WERI-Rb-1 (cell line): ENCODE data around the gene ADAMTS12.

ENCODE experiments used
- DNase-seq: peaks from one replicate; pipeline ENCODE4 v3.0.0-alpha.2; 2020
- H3K27ac ChIP-seq: fragments of 250-450 bp; sonication (Bioruptor Pico); 2 replicates; pipeline ENCODE4 v1.5.1; 2020; ENCODE audit warnings: mild to moderate bottlenecking, moderate library complexity
- H3K27me3 ChIP-seq: fragments of 250-450 bp; sonication (Bioruptor Pico); 2 replicates; pipeline ENCODE4 v1.5.1; 2021; ENCODE audit warnings: mild to moderate bottlenecking, low read depth, moderate library complexity; ENCODE audit not compliant: insufficient read depth, severe bottlenecking
- H3K36me3 ChIP-seq: fragments of 250-450 bp; sonication (Bioruptor Pico); 2 replicates; pipeline ENCODE4 v1.5.1; 2020; ENCODE audit warnings: mild to moderate bottlenecking, moderate library complexity
- H3K4me3 ChIP-seq: 2 replicates; pipeline ENCODE4 v1.5.1; 2011; ENCODE audit warnings: low read depth, mild to moderate bottlenecking, control low read depth, low read length
- H3K9me3 ChIP-seq: fragments of 250-450 bp; sonication (Bioruptor Pico); 2 replicates; pipeline ENCODE4 v1.5.1; 2021; ENCODE audit warnings: mild to moderate bottlenecking, moderate library complexity; ENCODE audit not compliant: severe bottlenecking
- CTCF ChIP-seq: IDR thresholded peaks from 2 replicates; pipeline ENCODE4 v1.5.1; 2011; ENCODE audit warnings: low read depth, mild to moderate bottlenecking, control low read depth, inconsistent platforms, low read length

The ADAMTS12 gene

DNA sequence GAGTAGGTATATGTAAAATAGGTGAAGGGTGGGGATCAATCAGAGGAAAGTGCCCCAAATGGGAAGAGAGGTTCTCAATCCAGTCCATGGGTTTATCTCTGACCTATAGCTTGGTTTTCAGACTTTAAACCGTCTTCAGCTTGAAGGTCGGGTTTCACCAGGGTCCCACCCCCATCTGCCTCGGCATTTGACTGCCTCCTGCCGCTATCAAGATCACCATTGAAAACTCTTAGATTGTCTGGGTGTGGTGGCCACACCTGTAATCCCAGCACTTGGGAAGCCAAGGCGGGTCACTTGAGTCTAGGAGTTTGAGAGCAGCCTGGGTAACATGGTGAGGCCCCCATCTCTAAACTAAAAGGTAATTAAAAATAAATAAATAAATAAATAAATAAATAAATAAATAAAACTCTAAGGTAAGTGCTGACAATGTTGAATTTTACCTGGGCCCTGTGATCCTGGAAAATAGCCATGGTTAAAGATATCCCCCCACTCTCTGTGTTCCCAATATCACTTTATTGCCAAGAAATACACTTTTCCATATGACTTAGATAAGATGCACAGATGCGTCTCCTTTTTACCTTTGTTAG lies 402.2 kb downstream of the ADAMTS12 start:
- Histone ChIP-seq H3K27ac (no peak overlapping the region), H3K9me3 (no peaks in the 10 kb centered on the region), H3K27me3 (peaks cover 11% of the 10 kb centered on the region), H3K4me3 (no peak overlapping the region), H3K36me3 (no peaks in the 10 kb centered on the region)
- DNase-seq: no peak
- TF ChIP-seq CTCF: no peak

DNA sequence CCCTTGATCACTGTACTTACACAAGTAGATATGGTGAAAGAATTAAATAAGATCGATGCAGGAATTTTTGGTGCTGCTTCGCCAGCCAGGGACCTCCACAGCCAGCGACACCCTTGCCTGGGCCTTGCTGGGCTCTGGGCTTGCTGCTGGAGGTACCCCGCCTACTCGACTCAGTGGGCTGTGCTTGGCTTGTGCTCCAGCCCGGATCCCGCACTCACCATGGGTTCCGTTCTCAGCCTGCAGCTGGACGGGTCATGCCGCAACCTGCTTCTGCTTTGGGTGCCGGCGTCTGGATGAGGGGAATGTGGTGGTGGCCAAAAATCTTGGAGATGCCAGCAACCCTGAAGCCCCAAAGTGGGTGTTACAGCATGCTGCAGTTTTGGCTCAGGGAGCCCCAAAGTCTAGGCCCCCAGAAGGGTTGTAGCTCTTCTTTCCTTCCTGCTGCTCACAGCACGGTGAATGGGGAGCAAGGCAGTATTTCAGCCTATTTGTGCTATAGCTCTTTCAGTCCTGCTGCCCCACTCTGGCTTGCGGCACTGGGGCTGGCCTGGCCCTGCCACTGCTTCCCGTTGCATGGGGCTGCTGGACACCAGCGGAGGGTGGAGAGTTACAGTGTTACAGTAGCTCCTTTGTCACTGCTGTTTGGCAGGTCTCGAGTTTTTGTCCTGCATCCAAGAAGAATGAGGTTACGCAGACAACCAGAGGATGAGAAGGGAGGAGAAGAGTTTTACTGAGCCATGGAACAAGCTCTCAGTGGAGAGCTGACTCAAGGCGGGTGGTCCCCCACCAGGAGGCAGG lies 403.0 kb downstream of the ADAMTS12 start:
- no peak for TF ChIP-seq CTCF

DNA sequence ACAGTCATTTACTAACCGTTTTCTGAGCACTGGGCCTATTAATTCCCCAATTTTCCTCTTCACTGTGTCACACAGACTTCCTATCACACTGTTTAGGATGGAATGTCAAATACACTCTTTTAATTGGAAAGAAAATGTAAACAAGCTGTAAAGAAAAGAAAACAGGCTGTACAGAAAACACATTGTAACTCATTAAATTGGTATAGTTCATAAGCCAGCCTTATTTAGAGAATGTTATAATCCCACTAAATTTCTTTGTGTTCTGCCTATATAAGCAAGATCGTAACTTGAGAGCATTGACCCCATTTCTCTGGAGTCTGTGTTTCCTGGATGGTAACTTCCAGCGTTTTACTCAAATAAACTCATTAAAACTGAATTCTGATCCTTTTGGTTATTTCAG lies 404.6 kb downstream of the ADAMTS12 start:
- H3K27me3 ChIP-seq: peaks cover 2% of the 10 kb centered on the region
- no peak for TF ChIP-seq CTCF

More for the DNA sequence above, 403.0 kb downstream of the ADAMTS12 start:
- Histone ChIP-seq H3K27me3 (peaks cover 9% of the 10 kb centered on the region), H3K9me3 (no peaks in the 10 kb centered on the region), H3K36me3 (no peaks in the 10 kb centered on the region), H3K4me3 (no peak overlapping the region), H3K27ac (no peak overlapping the region)
- no peak for DNase-seq

GRCh38 chr5:33482335-33482734 lies 409.5 kb downstream of the ADAMTS12 start:
- DNase-seq: no peak
- no peak for TF ChIP-seq CTCF
- Histone ChIP-seq H3K27me3 (no peaks in the 10 kb centered on the region), H3K36me3 (no peaks in the 10 kb centered on the region), H3K4me3 (no peak overlapping the region), H3K27ac (no peak overlapping the region), H3K9me3 (no peaks in the 10 kb centered on the region)

More for the DNA sequence above, 404.6 kb downstream of the ADAMTS12 start:
- H3K9me3 ChIP-seq: no peaks in the 10 kb centered on the region
- H3K36me3 ChIP-seq: no peaks in the 10 kb centered on the region
- H3K4me3 ChIP-seq: no peak overlapping the region
- H3K27ac ChIP-seq: no peak overlapping the region
- no peak for DNase-seq

DNA sequence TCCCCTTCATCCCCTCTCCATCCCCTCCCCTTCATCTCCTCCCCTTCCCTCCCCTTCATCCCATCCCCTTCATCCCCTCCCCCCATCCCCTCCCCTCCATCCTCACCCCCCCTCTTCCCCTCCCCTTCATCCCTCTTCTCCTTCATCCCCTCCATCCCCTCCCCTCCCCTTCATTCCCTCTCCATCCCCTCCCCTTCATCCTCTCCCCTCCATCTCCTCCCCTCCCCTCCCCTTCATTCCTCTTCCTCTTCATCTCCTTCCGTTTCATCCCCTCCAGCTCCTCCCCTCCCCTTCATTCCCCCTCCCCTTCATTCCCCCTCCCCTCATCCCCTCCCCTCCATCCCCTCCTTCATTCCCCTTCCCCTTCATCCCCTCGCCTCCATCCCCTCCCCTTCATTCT lies 410.9 kb downstream of the ADAMTS12 start:
- Histone ChIP-seq H3K4me3 (no peak overlapping the region), H3K9me3 (no peaks in the 10 kb centered on the region), H3K27me3 (no peaks in the 10 kb centered on the region), H3K27ac (no peak overlapping the region), H3K36me3 (peaks cover 5% of the 10 kb centered on the region)
- no peak for DNase-seq
- TF ChIP-seq CTCF: no peak
